ENCODE results near the gene KCNK10.

KCNK10 gene

DNA sequence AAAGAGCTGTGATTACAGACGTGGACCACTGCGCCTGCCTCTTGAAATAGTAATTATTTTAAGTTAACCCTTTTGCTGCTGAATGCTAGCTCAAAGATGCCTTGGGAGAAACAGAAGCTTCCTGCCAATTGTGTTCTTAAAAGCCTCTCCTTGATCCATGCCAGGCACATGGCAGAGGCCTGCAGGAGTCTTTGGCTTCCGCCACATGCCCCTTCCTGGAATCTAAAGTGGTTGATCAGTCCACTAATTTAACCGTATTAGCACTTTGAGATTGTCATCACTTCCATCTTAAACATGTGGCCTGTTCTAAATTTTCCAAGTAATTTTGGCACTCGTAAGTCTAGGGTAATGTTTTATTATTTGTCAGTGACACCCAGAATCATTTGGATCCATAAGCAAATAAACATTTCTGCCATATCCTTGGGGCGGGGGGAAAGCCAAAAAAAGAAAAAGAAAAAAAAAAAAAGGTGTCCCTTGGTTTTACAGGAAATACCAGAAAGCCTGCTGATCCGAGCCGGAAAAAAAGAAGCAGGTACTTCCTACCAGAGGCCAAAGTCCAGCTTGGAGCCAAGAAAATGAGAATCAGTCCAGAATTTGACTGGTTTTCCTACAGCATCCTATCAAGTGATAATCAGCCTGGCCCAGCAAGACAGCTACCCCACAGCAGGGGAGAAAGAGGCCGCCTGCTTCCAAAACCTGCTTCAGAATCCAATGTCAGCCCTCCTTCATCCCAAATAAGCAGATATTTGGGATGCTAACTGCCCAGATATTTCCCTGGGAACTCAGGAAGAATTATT is 104.8 kb downstream of the KCNK10 start:
- DNase-seq: no peak

DNA sequence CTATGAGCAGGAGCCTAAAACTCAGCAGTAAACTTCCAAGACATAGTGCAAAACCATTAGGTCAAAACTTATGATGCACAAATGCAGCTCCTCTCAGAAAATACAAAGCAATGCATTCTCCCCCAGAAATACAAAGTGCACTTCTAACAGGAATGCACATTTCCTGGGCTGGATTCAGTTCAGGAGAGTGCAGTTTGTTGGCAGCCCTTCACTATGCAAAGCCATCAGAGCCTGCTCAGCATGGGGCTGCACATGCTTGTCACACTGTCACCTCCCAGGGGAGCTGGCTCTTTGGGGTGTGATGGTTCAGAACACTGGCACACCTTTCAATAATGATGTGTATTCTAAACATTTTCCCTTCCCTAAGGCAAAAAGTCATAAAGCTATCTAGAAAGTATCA is 110.4 kb downstream of the KCNK10 start:
- DNase-seq: no peak

GRCh38 chr14:88210426-88210825 is 112.6 kb downstream of the KCNK10 start:
- no peak for DNase-seq

DNA sequence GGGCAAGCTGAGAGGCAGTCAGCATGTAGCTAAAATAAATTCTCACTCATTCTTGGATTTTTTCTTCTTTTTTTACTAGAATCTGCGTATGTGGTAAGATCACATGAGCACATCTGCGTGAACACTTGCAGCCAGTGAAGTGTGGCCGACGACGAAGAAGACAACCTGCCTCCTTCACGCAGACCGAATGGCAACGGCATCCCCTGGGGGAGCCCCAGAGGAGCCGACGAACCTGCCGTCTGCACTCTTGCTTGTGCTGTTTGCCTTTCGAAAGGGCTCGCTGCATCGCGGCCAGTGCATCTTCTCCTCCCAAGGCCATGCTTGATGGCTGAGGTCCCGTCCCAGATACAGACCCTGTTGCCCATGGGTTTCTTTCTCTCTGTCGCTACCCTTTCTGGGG is 113.8 kb downstream of the KCNK10 start:
- DNase-seq: no peak

GRCh38 chr14:88208858-88209257 is 114.2 kb downstream of the KCNK10 start:
- no peak for DNase-seq

- DNase-seq: no peak
These were observed 118.8 kb downstream of the KCNK10 start for GRCh38 chr14:88204221-88204620.

GRCh38 chr14:88203291-88203690 is 119.8 kb downstream of the KCNK10 start:
- DNase-seq: no peak

- no peak for DNase-seq
These were observed 120.8 kb downstream of the KCNK10 start for GRCh38 chr14:88202286-88202685.

GRCh38 chr14:88201851-88202250 is 121.2 kb downstream of the KCNK10 start:
- no peak for DNase-seq

DNA sequence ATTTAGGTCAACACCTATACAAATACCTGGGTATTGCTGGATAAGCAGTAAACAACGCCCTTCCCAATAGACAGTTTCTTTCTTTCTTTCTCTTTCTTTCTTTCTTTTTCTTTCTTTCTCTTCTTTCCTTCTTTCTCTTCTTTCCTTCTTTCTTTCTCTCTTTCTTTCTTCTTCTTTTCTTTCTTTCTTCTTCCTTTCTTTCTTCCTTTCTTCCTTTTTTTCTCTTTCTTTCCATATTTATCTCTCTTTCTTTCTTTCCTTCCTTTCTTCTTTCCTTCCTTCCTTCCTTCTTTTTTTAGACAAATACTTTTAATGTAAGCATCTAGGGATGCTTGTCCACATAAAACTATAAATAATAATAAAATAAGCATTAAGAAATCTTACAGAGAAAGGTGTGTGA is 123.2 kb downstream of the KCNK10 start:
- no peak for DNase-seq

DNA sequence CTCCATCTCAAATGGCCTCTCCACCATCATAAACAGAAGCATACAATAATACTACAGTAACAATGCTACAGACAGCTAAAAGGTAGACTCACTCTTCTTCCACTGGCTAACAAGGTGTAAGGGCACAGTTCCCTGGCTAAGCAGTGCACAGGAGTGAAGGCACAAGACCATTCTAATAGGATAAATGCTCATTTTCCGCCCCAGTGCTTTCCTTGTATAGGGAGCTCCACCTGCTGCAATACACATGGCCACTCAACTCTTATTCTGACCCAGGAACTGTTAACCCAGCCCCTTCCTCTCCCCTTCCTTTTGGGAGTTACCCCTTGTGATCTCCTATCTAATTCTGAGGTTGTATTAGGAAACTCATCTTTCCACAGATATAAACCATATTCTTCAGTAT is 124.6 kb downstream of the KCNK10 start:
- no peak for DNase-seq

DNA sequence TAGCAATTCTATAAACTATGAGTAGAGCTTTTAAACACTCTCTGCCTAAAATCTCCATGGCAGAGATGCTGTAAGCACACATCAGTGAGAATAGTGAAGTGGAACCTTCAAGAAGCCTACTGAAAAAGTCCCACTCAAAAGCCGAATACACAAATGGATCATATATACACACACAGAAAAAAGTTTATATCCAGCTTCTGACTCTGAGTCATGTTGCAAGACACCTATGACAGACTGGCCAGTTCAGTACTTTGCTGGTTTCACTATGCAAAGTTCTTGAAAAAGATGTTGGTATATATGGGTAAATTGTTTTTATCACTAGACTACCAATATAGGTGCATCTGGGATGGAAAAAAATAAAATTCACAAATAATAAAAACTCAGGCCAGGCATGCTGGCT is 126.1 kb downstream of the KCNK10 start:
- no peak for DNase-seq

DNA sequence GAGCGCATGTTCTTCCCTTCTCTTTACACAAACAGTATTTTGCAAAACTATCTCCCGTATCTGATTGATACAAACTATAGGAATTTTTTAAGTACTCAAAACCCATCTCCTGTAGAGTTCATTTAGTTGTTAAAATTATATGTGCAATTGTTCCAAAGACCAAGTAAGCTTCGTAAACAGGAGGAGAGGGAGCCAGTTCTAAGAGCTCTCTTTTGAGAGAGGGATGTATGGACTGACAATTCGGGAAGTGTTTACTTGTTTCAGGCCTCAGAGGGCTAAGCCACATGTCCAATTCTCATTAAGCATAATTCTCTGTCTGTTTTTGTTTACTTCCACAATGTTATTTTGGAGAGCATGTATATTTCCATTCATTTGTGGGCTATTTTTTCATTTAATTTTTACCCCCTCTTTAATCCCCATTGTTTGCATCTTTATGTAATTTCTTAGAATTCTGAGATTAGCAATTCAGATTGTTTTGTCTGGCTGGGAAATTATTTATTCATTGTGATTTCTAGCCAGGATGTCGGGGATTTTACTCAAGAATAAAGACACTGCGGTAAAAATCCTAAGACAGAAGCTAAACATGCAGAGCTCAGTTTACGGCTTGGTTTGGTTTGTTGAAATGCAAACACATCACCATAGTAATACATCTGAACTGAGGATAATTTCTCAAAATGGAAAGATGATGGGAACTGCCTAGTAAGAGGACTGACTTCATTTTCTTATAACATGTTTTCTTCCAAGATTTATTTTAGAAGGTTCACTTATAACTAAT is 126.8 kb downstream of the KCNK10 start:
- DNase-seq: no peak

GRCh38 chr14:88195676-88196075 is 127.4 kb downstream of the KCNK10 start:
- DNase-seq: no peak

- no peak for DNase-seq
These were observed 128.5 kb downstream of the KCNK10 start for GRCh38 chr14:88194531-88194930.

GRCh38 chr14:88191605-88192004 is 131.5 kb downstream of the KCNK10 start:
- DNase-seq: no peak

GRCh38 chr14:88189417-88190191 is 133.5 kb downstream of the KCNK10 start:
- DNase-seq: no peak

DNA sequence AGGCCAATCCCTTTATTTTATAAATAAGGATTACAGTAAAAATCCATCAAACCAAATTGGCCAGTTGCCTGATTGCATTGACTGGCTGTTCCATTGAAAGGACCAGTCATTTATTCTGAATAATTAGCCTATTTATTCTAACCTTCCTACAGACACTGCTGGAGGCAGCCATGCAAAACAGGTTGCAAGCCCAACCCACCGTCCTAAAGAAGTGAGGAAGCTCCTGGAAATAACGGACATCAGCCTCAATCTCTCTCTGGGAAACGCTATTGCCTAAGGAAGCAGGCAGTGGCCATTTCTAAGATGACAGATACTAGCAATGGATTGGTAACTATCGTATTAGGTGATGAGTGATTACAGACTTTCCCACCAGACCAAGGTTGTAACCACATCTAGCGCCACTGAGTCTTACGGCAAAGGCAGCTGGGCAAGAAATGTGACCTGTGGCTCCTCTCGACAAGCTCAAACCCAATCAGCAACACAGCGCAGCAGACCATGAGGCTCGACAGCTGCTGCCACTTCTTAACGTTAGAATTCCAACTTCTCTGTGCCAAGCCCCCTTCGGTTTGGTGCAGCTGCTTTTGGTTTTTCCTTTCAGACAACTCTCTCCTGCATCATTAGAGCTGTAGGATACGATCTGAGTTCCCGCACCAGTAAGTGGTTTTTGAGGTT is 134.2 kb downstream of the KCNK10 start:
- no peak for DNase-seq

DNA sequence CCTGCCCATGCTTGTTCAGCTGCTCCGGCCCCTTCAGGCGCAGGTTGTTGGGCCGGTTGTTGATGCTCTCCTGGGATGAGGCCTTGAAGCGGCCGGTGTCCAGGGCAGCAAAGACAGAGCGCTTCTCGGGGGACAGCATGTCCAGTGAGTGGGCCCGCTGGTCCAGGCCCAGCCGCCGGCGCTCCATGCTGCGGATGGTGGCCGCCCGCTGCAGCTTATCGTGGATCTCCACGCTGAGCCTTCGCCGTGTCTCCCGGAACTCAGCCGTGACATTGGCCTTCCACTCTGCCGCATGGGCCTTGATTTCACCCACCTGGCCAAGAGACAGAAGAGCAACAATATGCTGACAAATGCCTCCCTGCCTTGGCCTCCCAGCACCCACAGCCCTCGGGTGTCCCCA is 137.2 kb downstream of the KCNK10 start:
- no peak for DNase-seq

GRCh38 chr14:88184956-88185355 is 138.1 kb downstream of the KCNK10 start:
- DNase-seq: no peak

- DNase-seq: no peak
These were observed 142.0 kb downstream of the KCNK10 start for GRCh38 chr14:88181072-88181471.

GRCh38 chr14:88179716-88180115 is 143.4 kb downstream of the KCNK10 start:
- DNase-seq: no peak

DNA sequence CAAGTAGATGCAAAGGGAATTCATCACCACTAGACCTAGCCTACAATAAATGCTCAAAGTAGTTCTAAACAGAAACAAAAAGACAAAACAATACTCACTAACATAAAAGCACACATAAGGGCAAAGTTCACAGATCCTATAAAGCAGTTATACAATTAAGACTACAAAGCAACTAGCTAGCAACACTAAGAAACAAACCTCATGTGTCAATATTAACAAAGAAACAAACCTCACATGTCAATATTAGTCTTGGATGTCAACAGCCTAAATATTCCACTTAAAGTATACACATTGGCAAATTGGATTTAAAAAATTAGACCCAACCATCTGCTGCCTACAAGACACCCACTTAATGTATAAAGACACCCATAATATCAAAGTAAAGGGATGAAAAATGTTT is 152.7 kb downstream of the KCNK10 start:
- no peak for DNase-seq
